Erythroblast (primary cell): ENCODE measurements around the gene TMEM161A.

Source experiments
- GATA1 ChIP-seq: IDR thresholded peaks from 2 replicates; pipeline ENCODE4 v1.6.1; 2011; ENCODE audit warnings: low read depth, mild to moderate bottlenecking, control low read depth, low read length, moderate library complexity
- POLR2A ChIP-seq: IDR thresholded peaks from 2 replicates; pipeline ENCODE4 v1.6.1; 2011; ENCODE audit warnings: mild to moderate bottlenecking, low read length

- TF ChIP-seq POLR2A, result no peak
- TF ChIP-seq GATA1, result no peak
Measured at GRCh38 chr19:19171821-19172532, 33.7 kb upstream of the TMEM161A start.
